ENCODE data around the gene KCNQ2. TPM values are rescaled to one million over a fixed set of nuclear protein-coding genes. Genes with fewer than 3 reads are reported as not detected.

The KCNQ2 gene
- total RNA-seq, 2 donors from 2014 or later: 0.19 to 0.27 TPM

DNA sequence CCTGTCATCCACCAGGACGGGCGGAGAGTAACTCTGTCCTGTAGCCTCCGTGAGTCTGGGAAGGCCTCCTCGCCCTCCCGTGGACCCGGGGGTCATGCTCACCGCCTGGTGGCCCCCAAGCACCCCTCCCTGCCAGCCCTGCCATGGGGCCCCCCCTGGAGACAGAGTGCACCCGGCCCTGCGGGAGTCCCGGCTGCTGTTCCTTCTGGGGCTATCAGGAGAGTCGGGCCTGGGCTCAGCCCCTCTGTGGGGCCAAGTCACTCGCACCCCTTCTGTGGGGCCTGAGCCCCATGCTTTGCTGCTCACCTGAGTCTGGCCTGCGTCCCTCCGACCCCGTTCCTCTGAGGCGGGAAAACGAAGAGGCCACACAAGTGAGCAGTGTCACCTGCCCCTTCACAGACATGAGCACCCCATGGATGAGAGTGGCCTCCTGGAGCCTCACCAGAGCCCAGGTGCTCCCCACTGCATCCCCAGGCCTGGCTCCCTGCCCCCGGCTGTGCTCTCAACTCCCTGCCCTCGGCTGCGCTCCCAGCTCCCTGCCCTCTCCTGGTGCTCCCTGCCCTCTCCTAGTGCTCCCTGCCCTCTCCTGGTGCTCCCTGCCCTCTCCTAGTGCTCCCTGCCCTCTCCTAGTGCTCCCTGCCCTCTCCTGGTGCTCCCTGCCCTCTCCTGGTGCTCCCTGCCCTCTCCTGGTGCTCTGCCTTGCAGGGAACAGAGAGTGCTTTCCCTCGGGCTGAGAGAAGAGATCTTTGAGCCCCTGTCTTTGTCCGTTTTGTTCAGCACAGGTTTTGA, 106.7 kb downstream of the KCNQ2 start:
- Histone ChIP-seq H3K36me3 (no peaks in the 10 kb centered on the region), H3K27me3 (peaks cover 10% of the 10 kb centered on the region), H3K9me3 (no peaks in the 10 kb centered on the region), H3K27ac (no peak overlapping the region), H3K9ac (ENCODE audit: low read depth in 2 of 2, low read length in 2 of 2) (no peak overlapping the region), H3K4me3 (no peak overlapping the region), H3K4me1 (no peaks in the 10 kb centered on the region)
- intact Hi-C loops (cut with DNase I): no loop called here
- DNase-seq: no peak
- TF ChIP-seq, protein P1, sequence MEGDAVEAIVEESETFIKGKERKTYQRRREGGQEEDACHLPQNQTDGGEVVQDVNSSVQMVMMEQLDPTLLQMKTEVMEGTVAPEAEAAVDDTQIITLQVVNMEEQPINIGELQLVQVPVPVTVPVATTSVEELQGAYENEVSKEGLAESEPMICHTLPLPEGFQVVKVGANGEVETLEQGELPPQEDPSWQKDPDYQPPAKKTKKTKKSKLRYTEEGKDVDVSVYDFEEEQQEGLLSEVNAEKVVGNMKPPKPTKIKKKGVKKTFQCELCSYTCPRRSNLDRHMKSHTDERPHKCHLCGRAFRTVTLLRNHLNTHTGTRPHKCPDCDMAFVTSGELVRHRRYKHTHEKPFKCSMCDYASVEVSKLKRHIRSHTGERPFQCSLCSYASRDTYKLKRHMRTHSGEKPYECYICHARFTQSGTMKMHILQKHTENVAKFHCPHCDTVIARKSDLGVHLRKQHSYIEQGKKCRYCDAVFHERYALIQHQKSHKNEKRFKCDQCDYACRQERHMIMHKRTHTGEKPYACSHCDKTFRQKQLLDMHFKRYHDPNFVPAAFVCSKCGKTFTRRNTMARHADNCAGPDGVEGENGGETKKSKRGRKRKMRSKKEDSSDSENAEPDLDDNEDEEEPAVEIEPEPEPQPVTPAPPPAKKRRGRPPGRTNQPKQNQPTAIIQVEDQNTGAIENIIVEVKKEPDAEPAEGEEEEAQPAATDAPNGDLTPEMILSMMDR (IDR thresholded peaks at IDR 0.05): no peak

DNA sequence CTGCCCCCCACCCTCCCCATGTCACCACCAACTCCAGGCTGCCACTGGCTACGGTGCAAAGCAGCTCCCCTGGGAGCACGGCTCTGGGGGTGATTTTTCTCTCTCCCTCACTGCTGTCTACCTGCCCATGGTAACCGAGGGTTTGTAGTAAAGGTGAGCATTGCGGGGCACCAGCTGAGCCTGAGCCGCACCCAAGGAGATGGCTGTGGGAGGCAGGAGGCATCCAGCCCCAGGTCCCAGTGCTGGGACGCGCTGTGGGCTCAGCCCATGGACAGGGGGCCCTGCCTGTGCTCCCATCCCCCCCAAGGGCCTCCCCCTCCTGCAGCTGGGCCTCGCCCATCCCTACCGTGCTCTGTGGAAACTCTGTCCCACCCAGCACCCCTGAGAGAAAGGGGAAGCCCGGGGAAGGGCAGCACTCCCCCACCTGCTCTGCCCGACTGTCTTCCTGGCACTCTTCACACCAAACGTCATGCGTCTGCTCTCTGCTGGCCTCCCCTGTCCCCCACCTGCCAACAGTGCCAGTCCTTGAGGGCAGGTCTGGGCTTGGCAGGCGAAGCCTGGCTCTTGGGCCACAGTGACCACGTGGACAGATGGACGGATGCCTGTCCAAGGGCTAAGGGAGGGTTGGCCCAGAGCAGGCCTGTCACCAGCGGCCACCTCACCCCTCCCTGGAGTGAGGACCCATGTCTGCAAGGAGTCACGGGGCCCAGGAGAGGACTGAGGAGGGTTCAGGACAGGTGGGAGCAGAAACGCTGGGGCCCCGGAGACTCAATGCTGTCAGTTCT, 107.5 kb downstream of the KCNQ2 start:
- H3K4me1 ChIP-seq: no peaks in the 10 kb centered on the region
- no peaks in the 10 kb centered on the region for H3K9me3 ChIP-seq
- intact Hi-C loops (cut with DNase I): no loop called here
- no peaks in the 10 kb centered on the region for H3K36me3 ChIP-seq
- H3K27ac ChIP-seq: no peak overlapping the region
- peaks cover 18% of the 10 kb centered on the region for H3K27me3 ChIP-seq
- H3K4me3 ChIP-seq: no peak overlapping the region
- DNase-seq: no peak
- no peak overlapping the region for H3K9ac ChIP-seq (ENCODE audit: low read depth in 2 of 2, low read length in 2 of 2)
- TF ChIP-seq, protein P1 (IDR thresholded peaks at IDR 0.05): no peak

DNA sequence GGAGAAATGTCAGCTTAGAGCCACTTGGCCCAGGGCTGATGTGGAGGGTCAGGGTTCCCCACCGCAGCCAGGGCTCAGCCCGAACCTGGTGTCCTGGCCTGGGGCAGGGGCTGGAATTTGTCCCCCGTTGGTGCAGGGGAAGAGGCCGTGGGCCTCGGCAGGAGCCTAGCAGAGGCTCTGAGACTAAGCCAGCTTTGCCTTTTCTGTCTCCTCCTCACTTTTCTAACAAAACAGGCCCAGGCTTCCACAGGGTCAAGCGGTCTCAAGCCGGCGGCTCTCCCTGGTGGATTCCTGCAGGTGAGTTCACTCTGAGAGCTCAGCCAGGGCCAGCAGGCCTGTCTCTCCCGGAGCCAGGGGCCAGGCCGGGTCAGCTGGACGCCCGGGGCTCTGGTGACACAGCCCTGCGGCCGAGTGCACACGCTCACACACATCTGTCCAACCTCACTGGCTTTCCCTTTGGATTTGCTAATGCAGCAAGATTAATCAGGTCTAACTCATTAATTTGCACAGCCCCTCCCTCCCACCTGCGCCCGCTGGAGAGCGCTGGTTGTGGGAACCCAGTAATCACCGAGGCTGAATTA, 108.4 kb downstream of the KCNQ2 start:
- no peak overlapping the region for H3K27ac ChIP-seq
- H3K4me3 ChIP-seq: no peak overlapping the region
- peaks cover 19% of the 10 kb centered on the region for H3K27me3 ChIP-seq
- intact Hi-C loops (cut with DNase I): no loop called here
- no peaks in the 10 kb centered on the region for H3K4me1 ChIP-seq
- TF ChIP-seq, protein P1 (IDR thresholded peaks at IDR 0.05): no peak
- H3K9me3 ChIP-seq: no peaks in the 10 kb centered on the region
- no peak overlapping the region for H3K9ac ChIP-seq (ENCODE audit: low read depth in 2 of 2, low read length in 2 of 2)
- no peak for DNase-seq
- H3K36me3 ChIP-seq: no peaks in the 10 kb centered on the region

DNA sequence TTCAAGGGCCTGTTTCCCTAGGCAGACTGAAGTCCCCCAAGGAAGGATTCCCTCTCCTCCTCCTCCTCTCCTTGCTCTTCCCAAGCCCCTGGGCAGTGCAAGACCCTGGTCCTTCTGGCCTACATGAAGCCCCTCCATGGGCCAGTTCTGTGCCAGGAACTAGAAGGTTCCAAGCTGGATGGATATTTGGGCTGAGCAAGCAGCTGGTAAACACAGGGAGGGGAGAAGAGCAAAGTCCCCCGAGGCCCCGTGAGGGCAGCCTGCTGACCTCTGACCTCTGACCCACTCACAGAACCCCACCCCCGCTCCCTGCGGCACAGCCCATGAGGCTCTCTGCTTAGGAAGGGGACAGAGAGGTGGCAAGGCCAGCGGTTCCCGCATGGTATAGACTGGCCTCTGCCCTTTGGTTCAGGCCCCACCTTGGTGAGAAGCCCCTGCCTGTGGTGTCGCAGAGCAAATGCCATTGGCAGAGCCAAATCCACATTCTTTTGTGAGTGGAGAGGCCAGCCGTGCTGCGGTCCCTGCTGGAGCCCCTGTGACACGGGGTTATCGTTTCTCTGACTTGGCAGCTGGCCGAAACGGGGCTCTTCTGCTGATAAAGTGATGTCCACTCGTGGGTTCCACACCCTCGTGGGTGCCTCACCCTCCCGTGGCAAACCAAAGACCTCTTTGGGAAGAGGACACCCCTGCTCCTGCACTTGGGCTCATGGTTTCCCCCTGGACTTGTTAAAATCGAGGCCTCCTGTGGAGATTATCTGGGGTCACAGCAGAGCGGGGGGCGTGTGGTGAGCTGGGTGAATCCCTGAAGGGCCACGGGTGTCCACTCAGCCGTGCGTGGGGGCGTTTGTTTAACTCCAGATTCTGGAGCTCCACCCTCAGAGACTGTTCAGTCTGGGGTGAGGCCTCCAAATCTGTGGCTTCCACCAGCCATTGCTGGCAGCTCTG, 109.2 kb downstream of the KCNQ2 start:
- Histone ChIP-seq H3K4me1 (no peaks in the 10 kb centered on the region), H3K27ac (no peak overlapping the region), H3K4me3 (no peak overlapping the region), H3K36me3 (no peaks in the 10 kb centered on the region), H3K9me3 (no peaks in the 10 kb centered on the region), H3K27me3 (peaks cover 19% of the 10 kb centered on the region), H3K9ac (ENCODE audit: low read depth in 2 of 2, low read length in 2 of 2) (no peak overlapping the region)
- no peak for DNase-seq
- TF ChIP-seq, protein P1 (IDR thresholded peaks at IDR 0.05): no peak
- intact Hi-C loops (cut with DNase I): no loop called here
